Suppressor macrophage treated with lipopolysaccharide for 4 hours (primary cell): ENCODE measurements around the gene MYO1E.
"Not testable (repeated sequence)": the region's sequence is repeated elsewhere in the genome, so short reads cannot be mapped to it uniquely, and the experiment has no call there.

ENCODE experiments used
- DNase-seq: peaks from one replicate; pipeline ENCODE4 v3.0.0-alpha.2; 2020

MYO1E gene

DNA sequence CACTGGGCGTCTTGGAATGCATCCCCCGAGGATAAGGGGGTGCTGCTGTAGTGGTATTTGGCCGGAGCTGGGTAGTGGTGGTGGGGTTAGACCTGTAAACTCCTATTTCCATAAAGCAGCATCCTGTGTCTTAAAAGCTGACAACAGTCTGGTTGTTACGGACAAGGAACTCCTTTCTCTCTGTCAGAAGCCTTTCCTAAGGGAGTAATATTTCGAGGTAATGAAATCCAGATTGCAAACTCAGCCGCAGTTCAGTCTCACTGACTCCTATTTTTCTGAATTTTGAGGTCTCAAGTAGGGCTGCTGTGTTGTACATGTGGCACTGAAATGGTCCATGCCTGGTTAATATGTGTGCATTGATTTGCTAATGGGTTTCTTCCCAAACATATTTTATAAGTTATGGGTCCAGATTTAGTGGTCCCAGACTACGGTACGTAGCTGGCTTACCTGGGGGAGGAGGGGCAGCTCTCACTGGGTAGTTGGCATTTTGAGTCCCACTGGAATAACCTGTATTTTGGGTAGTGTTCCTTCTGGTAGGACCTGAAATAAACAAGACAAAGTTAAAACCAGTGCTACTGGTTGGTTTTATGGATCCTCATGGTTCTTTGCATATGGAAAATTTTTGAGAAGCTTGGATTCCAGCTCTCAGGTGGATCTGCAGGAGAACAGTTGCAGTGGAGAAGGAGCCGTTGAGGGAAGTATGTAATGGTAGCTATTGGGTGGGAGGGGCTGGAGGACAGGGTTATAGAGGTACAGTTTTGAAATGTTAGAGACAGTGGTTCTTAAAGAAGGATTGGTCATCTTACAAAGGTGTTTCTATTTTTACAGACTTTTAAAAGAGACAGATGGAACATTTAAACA, 214.6 kb downstream of the MYO1E start:
- DNase-seq = no peak

DNA sequence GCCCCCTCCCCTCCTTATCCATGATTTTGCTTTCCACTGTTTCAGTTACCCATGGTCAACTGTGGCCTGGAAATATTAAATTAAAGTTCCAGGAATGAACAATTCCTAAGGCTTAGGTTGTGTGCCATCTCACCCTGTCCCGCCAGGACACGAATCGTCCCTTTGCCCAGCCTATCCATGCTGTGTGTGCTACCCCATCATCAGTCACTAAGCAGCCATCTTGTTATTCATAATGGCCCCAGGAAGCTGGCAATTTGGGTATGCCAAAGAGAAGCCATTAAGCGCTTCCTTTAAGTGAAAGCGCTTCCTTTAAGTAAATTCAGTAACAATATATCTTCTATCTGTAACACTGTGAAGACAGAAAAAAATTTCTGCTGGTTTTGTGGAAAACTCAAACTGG, 215.3 kb downstream of the MYO1E start:
- DNase-seq = no peak

DNA sequence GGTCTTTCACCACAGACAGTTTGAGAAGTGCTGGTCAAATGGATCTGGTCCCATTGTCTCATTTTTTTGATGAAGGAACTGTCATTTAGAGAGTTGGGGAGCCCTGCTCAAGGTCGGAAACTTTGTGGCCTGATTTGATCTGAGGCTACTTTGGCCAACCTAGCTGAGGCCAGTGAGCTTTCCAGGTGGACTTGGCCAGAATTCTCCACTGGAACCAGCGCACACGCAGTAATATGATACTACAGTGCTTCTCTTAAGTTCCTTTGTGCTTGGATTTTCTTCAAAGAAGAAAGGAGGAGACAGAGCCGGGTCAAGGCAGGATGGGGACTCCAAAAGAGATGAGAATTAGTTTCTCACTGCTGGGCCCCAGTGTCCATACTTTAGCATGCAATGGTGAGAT, 217.2 kb downstream of the MYO1E start:
- no peak for DNase-seq

DNA sequence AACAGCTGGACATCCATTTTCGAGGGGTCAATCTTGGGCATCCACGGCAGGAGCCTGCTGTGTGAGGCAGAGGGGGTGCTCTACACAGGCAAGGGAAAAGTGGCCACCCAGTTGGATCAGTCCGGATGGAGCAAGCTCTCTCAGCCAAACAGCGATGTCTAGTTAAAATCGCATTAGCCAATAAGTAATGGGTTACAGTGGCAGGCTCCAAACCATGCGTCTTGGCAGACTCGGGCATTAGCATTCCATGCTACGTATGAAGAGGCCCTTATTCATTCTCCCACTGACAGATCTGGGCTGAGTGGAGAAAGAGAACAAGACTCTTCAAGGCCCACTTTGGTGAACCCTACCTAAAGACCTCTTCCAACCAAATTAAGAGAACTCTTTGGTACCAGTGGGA, 218.4 kb downstream of the MYO1E start:
- DNase-seq = no peak

DNA sequence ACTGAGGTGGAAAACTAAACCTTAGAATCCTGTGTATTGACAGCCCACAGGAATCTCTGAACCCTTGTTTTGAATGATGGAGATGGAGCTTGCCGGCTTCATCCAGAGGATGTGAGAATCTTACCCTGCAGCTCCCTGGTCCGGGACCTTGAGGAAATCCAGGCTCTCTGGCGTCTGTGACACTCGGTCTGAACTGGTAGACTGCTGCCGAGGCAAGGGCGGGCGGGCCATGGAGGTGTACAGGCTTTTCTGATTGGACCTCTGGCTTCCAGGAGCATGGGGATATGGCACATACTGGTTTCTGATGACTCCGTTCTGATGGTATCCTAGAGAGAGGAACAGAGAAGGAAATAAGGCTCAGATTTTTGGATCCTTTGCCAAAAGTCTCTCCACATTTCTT, 219.2 kb downstream of the MYO1E start:
- DNase-seq = no peak

DNA sequence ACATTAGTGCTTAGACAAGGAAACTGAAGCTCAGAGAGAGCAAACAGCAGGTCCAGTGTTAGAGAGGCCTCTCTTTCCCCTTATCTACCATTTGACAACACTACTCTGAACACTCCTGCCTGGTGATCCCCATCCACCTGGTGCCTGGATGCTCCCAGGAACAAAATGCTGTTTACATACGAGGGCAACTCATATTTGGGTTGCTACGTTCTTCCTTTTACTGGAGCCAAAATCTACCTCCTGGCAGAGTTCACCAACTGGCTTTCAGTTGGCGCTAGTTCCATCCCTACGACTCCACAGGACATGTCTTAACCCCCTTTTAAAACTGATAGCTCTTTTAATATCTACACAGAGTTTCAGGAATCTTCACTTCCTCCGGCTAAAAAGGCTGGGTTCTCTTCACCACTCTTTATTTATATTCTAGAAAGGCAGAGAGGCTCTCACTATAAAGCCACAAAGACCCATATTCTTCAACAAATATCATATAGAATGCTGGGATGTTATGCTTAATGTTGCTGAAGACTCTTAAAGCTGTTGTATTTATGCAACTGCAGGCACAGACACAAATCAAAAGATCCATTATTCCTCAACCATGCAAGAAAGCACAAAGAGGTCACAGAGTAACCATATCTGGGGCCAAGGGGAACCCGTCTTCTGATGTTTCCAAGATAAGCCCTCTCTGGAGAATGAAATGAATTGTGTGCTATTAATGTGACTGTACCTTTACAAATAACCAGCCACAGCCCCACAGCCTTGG, 219.8 kb downstream of the MYO1E start:
- DNase-seq = no peak

DNA sequence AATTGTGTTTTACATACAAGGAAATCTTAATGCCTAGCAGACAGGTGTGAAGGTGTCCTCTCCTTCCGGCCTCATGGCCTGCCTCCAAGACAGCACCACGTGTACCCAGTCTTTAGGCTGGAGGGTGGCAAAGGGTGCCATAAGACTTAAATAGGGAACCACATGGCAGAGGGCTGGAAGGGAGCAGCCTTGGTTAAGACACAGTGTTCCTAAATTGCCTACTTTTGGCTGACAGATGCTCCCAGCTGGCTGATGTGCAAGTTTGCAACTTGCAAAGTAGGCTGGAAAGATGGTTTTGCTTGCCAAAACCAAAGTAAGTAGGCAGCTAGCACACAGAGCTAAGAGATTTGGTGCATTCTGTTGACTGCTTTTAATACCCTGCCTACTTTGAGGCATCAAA, 222.5 kb downstream of the MYO1E start:
- no peak for DNase-seq

DNA sequence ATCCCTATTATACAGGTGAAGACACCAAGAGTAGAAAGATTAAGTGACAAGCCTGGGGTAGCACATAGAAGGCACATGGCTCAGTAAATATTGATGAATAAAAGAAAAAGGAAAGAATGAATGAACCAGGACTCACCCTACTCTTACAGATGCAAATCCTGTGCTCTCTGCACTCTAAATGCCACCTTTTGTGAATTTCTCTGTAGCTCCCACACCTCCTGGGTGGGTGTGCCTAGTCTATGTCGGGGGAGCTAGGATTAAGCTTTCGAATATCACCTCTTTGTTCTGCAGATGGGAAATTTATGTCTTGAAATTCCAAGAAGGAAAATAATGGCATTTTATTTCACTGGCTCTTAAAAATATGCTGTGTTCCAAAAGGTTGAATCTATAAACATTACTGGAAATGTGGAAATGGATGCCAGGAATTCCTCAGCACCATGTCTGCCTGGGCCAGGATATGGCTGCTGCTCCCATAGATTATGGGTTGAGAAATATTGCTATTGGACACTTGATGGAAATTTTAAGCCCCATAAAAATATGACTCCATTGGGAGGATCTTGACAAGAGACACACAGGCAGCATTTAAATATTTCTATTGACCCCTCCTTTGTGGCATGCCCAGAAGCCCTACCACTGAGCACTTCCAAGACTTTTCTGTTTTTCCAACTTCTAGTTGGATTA, 224.4 kb downstream of the MYO1E start:
- no peak for DNase-seq

DNA sequence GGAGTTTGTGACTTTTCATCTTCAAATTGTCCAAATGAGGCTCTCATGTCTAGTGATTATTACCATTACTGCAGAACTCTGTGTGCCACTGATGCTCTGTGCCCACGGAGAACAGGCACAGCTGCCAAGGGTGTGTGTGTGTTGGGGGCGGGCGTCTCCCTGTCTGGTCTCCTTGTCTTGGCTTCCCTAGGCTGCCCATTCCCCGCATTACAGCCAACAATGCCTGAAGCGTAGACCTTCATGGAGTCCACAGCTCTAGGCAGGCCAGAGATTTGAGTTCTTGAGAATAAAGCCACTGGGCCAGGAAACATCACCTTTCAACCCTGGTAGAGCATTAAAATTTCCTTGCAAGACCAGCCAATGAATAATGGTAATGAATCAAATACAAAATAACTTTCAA, 225.0 kb downstream of the MYO1E start:
- no peak for DNase-seq

DNA sequence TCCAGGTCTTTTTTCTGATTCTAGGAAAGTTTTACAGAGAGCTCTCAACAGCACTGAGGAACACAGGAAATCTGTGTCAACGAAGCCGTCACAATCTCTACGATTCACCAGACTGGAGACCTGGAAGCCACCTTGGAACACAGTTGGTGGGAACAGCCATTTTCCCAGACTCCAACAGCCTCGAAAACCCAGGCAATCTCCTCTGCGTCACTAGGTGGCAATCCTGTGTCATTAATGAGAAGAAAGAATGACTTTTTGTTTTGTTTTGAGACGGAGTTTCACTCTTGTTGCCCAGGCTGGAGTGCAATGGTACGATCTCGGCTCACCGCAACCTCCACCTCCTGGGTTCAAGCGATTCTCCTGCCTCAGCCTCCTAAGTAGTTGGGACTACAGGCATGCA, 228.1 kb downstream of the MYO1E start:
- DNase-seq = not testable (repeated sequence)

DNA sequence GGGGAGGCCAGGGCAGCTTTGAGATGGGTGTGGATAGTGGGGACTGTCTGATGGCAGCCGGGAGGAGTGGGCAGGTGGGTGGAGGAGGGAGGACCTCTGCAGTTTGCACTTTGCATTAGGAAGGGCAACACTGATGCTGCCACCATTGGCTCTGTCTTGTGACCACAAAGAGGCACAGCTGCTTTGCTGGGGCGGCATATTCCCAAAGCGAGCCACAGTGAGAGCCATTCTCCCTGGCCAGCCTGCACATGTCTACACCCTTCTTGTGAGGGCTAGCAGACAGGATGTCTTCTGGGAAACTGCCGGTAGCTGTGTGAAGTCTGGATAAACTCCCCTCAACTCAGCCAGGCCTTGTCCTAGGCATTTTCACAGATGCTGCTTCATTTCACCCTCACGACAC, 229.4 kb downstream of the MYO1E start:
- DNase-seq = no peak

DNA sequence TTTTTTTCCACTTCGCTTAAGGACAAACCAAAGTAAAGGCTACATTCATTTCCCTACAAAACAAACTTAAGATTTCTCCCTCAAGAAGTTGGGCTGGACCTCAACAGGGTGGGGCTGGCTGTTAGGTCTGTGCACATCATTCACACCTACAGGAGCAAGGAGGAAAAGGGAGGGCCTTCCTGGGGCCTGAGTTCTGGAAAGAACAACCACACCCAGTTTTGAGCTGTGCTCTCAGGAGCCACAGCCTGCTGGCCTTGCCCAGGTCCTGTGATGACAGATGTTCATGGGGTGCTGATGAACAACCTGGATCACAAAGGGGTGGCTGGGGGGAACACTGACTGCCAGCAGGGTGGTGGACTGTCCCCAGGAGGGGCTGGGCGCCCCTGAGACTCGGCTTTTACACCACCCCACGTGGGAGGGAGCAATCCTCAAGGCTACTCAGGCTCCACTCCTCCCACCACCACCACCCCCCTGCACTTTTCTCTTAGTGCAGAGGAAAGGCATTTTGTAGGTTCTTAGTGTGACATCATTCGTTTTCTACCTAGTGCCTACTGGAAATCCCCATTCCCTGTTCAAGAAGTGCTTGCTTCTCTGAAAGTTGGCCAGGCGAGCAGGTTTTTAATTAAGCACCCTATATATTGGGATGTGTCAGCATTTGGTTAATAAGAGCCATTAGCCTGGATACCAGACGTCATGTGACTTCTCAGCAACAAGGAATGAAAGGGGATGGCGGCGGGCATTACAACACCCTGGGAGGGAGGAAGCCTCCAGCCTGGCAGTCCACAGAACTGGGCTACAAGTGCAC, 232.0 kb downstream of the MYO1E start:
- DNase-seq = no peak

DNA sequence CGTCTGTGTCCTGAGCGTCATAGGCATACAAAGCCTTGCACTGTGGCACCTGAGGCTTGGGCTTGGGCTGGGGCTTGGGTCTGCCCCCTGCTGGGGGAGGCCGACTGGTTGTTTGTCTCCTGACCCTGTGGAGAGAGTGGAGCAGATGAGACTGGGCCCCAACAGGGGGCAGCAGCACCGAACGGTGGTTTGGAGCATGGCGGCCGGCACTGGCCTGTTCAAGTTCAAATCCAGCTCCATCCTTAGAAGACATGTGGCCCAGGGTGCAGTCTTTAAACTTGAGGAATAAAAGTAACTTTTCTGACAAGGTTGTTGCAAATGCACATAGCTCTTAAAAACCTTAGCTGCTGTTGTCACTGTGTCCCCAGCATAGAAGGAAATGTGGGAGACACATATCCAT, 234.4 kb downstream of the MYO1E start:
- DNase-seq = peak; percentile 49

DNA sequence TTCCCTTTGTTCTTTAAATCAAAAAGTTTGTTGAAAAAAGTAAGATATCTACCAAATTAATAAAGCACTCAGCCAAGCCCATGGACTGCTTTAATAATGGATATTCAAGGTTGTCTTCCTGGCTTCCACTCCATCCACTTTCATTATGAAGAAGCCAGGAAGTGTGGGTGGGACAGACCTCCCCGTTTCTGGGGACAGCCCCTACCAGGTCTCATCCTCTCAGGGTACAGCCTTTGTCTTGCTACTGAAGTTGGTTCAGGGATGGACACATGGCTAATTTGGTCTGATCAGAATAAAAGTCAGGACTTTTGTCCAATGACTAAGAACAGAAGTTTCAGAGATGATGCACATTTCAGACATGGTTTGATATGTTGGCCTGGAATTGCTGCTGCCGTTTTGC, 235.1 kb downstream of the MYO1E start:
- DNase-seq = no peak

DNA sequence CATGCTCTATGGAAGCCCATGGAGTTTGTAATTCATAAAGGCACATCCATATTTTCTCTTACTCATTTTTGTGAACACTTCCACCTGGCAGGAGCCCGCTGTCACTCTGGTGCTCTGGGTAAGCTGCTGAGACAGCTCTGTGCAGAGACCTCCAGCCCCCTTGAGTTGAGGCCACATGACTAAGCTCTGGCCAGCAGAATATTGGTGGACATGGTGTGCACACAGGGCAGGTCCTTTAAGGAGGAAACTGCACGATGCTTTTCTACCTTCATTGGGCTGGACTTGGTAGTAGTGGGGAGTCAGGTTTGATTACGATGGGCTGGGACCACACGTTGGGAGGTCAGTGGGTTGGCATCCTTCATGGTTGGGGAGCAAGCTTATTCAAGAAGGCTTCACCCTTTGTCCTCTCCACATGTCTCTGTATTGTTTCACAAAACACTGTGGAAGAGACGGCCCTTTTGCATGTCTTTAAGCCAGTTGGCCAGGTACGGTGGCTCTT, 238.7 kb downstream of the MYO1E start:
- DNase-seq = no peak

DNA sequence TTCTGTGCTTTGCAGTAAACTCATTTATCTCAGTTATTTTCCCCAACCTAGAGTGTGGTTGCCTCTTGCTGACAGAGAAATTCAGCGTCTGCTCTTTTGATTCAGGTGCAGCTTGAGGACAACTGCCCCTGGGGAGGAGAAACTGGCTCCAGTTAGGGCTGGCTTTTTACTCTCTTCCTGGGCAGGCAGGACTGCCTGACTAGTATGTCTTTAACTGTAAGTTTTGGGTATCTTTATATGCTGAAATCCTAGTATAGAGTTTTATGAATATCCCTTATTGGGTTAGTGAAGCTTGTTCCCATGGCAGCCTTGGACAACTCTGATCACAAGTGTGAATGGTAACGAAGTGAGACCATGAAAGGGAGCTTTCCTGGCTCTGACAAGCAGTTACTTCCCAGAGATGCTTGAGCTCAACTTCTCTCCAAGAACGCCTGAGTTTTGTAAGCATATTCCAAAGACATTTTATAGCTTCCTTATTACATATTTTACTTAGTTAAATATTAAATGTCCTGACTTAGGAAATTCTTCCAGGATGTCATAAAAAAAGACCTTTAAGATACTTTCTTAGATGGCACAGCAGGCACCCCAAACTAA, 240.6 kb downstream of the MYO1E start:
- no peak for DNase-seq

DNA sequence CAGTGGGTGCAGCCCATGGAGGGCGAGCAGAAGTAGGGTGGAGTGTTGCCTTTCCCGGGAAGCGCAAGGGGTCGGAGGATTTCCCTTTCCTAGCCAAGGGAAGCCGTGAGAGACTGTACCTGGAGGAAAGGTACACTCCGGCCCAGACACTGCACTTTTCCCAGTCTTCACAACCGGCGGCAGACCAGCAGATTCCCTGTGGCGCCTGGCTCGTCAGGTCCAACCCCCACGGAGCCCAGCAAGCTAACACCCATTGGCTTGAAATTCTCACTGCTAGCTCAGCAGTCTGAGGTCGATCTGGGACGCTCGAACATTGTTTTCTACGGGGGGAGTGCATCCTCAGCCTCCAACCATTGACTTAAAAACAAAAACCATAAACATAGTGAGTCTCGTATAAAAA, 241.2 kb downstream of the MYO1E start:
- DNase-seq = no peak

DNA sequence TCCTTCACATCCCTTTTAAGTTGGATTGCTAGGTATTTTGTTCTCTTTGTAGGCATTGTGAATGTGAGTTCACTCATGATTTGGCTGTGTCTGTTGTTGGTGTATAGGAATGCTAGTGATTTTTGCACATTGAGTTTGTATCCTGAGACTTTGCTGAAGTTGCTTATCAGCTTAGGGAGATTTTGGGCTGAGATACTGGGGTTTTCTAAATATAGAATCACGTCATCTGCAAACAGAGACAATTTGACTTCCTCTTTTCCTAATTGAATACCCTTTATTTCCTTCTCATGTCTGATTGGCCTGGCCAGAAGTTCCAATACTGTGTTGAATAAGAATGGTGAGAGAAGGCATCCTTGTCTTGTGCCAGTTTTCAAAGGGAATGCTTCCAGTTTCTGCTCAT, 245.4 kb downstream of the MYO1E start:
- DNase-seq = peak; percentile 14

DNA sequence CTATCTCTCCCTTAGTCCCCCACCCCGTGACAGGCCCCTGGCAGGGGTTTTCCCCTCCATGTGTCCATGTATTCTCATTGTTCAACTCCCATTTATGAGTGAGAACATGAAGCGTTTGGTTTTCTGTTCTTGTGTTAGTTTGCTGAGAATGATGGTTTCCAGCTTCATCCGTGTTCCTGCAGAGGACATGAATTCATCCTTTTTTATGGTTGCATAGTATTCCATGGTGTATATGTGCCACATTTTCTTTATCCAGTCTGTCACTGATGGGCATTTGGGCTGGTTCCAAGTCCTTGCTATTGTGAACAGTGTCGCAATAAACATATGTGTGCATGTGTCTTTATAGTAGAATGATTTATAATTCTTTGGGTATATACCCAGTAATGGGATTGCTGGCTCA, 247.0 kb downstream of the MYO1E start:
- not testable (repeated sequence) for DNase-seq

DNA sequence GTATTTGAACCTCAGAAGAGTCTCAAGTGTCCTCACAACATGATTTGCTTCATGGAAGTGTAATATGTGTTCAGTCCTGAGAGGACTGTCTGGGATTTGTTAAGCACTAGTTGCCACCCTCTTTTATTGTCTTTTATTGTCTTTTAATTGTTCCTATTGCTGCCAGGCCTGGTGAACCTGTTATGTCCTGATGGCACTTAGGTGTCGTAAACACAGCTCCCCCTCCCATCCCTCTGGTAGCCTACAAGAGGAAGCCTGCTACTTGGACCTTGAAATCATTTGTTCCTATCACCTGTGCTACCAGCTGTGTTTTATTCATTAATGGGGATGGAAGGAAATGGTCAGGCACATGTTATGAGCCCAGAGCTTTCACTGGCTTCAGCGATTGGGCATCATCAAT, 248.4 kb downstream of the MYO1E start:
- DNase-seq = no peak

DNA sequence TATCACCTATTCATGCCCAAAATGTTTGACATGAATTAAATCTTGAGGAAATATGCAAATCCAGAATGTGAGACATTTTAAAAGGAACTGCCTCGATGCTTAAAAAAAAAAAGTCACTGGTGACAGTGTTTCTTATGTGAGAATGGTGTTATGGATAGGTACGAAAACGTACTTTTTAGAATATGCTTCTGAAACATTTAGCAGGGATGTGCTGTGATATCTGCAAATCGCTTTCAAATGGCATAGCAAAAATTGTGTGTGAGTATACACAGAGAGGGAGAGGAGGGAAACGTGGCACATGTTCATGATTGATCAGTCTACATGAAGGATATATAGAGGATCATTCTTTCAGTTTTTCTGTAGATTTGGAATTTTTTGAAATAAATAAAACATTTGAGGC, 251.7 kb downstream of the MYO1E start:
- no peak for DNase-seq

DNA sequence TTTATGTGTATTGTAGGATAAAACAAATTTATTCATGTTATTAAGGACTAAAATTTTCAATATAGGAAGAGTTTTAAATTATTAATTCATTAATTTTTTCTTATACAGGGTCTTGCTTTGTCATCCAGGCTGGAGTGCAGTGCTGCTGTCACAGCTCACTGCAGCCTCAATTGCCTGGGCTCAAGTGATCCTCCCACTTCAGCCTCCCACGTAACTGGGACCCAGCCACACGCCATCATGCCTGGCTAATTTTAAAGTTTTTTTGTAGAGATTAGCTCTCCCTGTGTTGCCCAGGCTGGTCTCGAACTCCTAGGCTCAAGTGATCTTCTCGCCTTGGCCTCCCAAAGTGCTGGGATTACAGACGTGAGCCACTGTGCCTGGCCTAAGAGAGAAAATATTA, 253.0 kb downstream of the MYO1E start:
- DNase-seq = no peak
